ENCODE measurements around the gene CPTP. TPM values are rescaled to one million over a fixed set of nuclear protein-coding genes. Genes with fewer than 3 reads are reported as not detected.
A peak's percentile ranks its signal among the peaks of the same experiment; 100 is the strongest.

CPTP gene
- total RNA-seq, 1 donor from 2014 or later = 20.4 TPM

DNA sequence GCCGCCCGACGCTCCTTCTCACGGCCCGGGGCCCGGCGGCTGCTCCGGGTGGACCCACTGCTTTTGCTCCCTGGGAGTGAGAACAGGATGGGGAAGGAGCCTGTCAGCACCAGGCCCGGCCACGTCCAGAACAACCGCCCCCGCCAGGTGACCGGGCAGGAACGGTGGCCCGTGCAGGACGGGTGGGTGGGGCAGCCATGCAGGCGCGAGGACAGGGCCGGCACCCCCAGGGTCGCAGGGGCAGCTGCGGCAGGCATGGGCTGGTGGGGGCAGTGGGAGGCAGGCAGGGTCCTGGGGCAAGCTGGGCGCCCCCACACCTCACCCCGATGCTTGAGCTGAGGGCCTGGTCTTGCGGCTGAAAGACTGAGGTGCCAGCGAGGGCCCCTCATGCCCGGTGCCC lies 11.8 kb downstream of the CPTP start:
- intact Hi-C loops (cut with DNase I) = no loop called here
- no peak overlapping the region for H3K4me3 ChIP-seq
- DNase-seq = no peak

DNA sequence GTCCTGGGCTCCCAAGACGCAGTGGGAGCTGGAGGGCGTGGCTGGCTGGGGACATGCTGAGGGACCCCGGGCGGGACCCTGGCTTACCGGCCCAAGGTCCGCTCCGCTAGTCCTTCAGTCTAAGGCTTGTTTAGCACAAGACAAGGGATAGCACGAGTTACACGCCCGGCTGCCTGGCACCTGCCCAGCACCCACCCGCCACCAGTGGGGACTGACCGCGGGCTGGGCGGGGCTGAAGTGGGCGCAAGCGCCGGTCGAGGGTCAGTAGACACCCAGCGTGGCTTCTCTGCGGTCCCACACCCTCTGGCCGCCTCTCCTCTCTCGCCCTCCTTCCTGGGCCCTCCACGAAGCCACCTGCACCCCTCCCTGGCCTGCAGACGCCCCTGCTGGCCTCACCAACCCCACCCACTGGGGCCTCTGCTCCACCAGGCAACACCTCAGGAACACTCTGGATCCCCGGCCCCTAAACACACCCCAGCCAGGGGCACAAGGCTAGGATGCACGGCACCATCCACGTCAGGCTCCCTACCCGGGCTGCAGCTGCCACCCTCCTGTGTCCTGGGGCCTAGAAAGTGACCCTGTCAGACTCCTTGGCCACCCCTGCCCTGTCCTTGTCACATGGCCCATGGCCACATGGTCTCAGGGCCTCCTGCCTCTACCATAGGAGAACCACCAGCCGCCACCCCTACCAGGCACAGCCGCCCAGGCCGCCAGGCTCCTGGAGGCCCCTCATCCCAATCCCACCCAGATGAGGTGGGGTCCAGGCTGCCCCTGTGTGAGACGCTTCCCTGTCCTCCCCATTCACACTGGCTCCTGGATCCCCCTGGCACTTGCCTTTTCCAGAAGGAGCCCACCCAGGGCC lies 12.6 kb downstream of the CPTP start:
- no peaks in the 10 kb centered on the region for H3K4me1 ChIP-seq
- no peak for DNase-seq
- H3K9me3 ChIP-seq = no peaks in the 10 kb centered on the region
- TF ChIP-seq, protein P1, sequence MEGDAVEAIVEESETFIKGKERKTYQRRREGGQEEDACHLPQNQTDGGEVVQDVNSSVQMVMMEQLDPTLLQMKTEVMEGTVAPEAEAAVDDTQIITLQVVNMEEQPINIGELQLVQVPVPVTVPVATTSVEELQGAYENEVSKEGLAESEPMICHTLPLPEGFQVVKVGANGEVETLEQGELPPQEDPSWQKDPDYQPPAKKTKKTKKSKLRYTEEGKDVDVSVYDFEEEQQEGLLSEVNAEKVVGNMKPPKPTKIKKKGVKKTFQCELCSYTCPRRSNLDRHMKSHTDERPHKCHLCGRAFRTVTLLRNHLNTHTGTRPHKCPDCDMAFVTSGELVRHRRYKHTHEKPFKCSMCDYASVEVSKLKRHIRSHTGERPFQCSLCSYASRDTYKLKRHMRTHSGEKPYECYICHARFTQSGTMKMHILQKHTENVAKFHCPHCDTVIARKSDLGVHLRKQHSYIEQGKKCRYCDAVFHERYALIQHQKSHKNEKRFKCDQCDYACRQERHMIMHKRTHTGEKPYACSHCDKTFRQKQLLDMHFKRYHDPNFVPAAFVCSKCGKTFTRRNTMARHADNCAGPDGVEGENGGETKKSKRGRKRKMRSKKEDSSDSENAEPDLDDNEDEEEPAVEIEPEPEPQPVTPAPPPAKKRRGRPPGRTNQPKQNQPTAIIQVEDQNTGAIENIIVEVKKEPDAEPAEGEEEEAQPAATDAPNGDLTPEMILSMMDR (IDR thresholded peaks at IDR 0.05) = no peak
- no peaks in the 10 kb centered on the region for H3K27me3 ChIP-seq
- peaks cover 13% of the 10 kb centered on the region for H3K36me3 ChIP-seq
- intact Hi-C loops (cut with DNase I) = no loop called here
- no peak for ATAC-seq
- H3K27ac ChIP-seq = no peak overlapping the region
- H3K4me3 ChIP-seq = no peak overlapping the region

More for the DNA sequence above, 11.8 kb downstream of the CPTP start:
- TF ChIP-seq, protein P1 (IDR thresholded peaks at IDR 0.05) = no peak
- Histone ChIP-seq H3K27me3 (no peaks in the 10 kb centered on the region), H3K27ac (no peak overlapping the region), H3K4me1 (no peaks in the 10 kb centered on the region), H3K36me3 (peaks cover 13% of the 10 kb centered on the region), H3K9me3 (no peaks in the 10 kb centered on the region)
- no peak for ATAC-seq

DNA sequence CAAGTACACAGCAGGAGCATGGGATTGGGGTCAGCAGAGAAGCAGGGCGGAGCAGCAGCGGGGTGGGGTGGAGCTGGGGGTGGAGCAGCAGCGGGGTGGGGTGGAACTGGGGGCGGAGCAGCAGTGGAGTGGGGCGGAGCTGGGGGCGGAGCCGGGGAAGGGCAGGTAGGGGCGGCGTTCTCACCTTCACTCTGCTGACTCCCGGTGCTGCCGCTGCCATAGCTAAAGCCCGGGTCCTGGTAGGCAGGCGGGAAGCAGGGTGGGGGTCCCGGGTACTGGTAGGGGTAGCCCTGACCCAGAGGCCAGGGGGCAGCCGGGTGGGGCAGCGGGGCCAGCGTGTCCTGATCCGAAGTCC lies 13.2 kb downstream of the CPTP start:
- Histone ChIP-seq H3K4me1 (no peaks in the 10 kb centered on the region), H3K9me3 (no peaks in the 10 kb centered on the region), H3K4me3 (no peak overlapping the region), H3K27ac (no peak overlapping the region), H3K27me3 (no peaks in the 10 kb centered on the region), H3K36me3 (peaks cover 13% of the 10 kb centered on the region)
- intact Hi-C loops (cut with DNase I) = no loop called here
- DNase-seq (no peak), ATAC-seq (peak; percentile 36)
- TF ChIP-seq, protein P1 (IDR thresholded peaks at IDR 0.05) = no peak

DNA sequence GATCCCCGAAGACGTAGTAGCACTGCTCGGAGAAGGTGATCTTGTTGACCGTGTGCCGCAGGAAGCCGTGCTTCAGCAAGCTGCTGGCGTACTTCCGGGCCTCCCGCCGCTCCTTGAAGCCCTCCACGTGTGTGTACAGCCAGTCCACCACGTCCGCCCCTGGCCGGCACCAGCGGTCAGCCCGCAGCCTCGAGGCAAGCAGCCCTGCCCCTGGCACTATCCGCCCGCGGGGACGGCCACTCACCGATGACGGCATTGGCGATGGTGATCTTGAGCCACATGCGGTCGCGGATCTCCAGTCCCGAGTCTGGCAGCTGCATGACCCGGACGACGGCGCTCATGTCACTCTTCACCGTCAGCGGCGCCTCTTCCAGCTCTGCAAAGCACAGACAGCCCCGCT lies 13.7 kb downstream of the CPTP start:
- no peak overlapping the region for H3K27ac ChIP-seq
- no peak for ATAC-seq
- intact Hi-C loops (cut with DNase I) = no loop called here
- no peak for DNase-seq
- no peaks in the 10 kb centered on the region for H3K27me3 ChIP-seq
- no peaks in the 10 kb centered on the region for H3K4me1 ChIP-seq
- peaks cover 13% of the 10 kb centered on the region for H3K36me3 ChIP-seq
- no peaks in the 10 kb centered on the region for H3K9me3 ChIP-seq
- TF ChIP-seq, protein P1 (IDR thresholded peaks at IDR 0.05) = no peak
- no peak overlapping the region for H3K4me3 ChIP-seq

DNA sequence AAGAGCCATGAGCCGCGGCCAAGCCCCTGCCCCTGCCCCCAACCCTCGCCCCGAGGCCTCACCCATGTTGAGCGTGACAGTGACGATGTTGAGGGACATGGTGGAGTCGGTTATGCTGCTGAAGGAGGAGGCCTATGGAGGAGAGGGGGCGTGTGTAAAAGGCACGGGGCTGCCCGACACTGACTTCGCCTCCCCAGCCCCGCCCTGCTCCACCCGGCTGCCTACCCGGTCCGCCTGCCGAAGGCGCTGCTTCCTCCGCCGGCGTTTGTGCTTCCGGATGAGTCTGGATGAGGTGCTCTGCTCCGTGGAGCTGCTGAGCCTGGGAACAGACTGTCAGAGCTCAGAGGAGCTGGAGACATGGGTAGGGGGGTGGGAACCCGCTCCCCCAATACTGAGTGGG lies 15.6 kb downstream of the CPTP start:
- Histone ChIP-seq H3K9me3 (no peaks in the 10 kb centered on the region), H3K4me3 (no peak overlapping the region), H3K27ac (no peak overlapping the region), H3K4me1 (no peaks in the 10 kb centered on the region), H3K27me3 (no peaks in the 10 kb centered on the region), H3K36me3 (peaks cover 13% of the 10 kb centered on the region)
- intact Hi-C loops (cut with DNase I) = no loop called here
- DNase-seq (no peak), ATAC-seq (no peak)
- TF ChIP-seq, protein P1 (IDR thresholded peaks at IDR 0.05) = no peak

All from upper lobe of right lung (tissue), 1 donor.